Measurements from ENCODE around the gene SDR42E2. TPM values are rescaled to one million over a fixed set of nuclear protein-coding genes. Genes with fewer than 3 reads are reported as not detected.

SDR42E2 gene
- total and polyA plus RNA-seq, 2 of the 4 experiments (the other 2 are of a cell fraction) = not detected

DNA sequence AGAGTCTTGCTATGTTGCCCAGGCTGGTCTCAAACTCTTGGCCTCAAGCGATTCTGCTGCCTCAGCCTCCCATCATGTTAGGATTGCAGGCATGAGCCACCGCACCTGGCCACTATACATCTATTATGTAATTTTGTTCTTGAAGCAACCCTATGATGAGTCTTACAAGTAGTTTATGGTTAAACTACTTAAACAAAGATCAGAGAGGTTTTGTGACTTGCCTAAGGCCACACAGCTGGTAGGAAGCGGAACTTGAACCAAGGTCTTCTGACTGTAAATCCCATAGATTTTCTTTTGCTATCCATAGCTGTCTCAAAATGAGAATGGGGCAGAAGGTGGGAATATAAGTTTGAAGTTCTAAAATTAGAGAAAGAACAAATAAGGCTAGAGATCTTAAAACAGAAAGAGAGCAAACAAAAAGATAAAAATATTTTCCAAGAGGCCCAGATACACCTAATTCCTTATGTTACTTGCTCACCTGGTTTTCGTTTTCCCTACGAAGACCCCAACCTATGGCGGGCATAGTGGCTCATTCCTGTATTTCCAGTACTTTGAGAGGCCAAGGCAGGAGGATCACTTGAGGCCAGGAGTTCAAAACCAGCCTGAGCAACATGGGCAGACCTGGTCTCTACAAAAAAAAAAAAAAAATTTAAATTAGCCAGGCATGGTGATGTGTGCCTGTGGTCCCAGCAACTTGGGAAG is 37.6 kb upstream of the SDR42E2 start:
- 80% methylated on average over 1 of the region's 6 CpGs; no CpG with 5 or more reads in 1 of the 2 experiments for WGBS, 2 experiments (ENCODE audit: extremely low coverage in 2 of 2, insufficient read length in 1 of 2)
- H2AK5ac ChIP-seq (ENCODE audit: low read depth, low read length) = no peak overlapping the region
- H3K23ac ChIP-seq (ENCODE audit: low read depth, low read length) = no peak overlapping the region
- dilution Hi-C loops (cut with HindIII; ENCODE audit: low sequenced_read_pairs, unreplicated experiment) = no loop called here
- no peaks in the 10 kb centered on the region for H3K9me3 ChIP-seq (ENCODE audit: control insufficient read depth, insufficient read depth, low read length)
- H4K8ac ChIP-seq (ENCODE audit: low read depth in 2 of 2, low read length in 2 of 2) = no peak overlapping the region
- DNase-seq (no peak), ATAC-seq (ENCODE audit: low read depth) (no peak)
- CTCF ChIA-PET = no interaction called here
- no peaks in the 10 kb centered on the region for H3K4me1 ChIP-seq (ENCODE audit: control insufficient read depth, insufficient read depth, low read length)
- H3K27ac ChIP-seq (ENCODE audit: insufficient read depth, low read length) = no peak overlapping the region
- no peaks in the 10 kb centered on the region for H3K79me1 ChIP-seq (ENCODE audit: low read depth in 1 of 2, low read length in 2 of 2)
- no peak overlapping the region for H2BK5ac ChIP-seq (ENCODE audit: low read depth, low read length, poor library complexity, severe bottlenecking)
- POLR2A ChIA-PET (ENCODE audit: unreplicated experiment) = no interaction called here
- no peaks in the 10 kb centered on the region for H3K36me3 ChIP-seq (ENCODE audit: control insufficient read depth, insufficient read depth, low read length)
- no peak overlapping the region for H2AK9ac ChIP-seq (replicated peaks; ENCODE audit: low read depth, low read length, poor library complexity)
- H3K4ac ChIP-seq (ENCODE audit: low read depth, low read length) = no peak overlapping the region
- H3K9ac ChIP-seq (ENCODE audit: low read depth, low read length) = no peak overlapping the region
- no peaks in the 10 kb centered on the region for H3K9me1 ChIP-seq (ENCODE audit: insufficient read depth, low read length)
- H3K14ac ChIP-seq (replicated peaks; ENCODE audit: low read depth, low read length) = no peak overlapping the region
- H4K5ac ChIP-seq (ENCODE audit: low read depth, low read length) = no peak overlapping the region
- no peak overlapping the region for H4K91ac ChIP-seq (ENCODE audit: insufficient read depth, low read depth, low read length)
- no peak overlapping the region for H3K18ac ChIP-seq (ENCODE audit: low read depth, low read length)
- intact Hi-C loops (cut with micrococcal nuclease) = no loop called here
- no peak overlapping the region for H2AFZ ChIP-seq (replicated peaks; ENCODE audit: low read length, poor library complexity)
- no peak overlapping the region for H3K4me3 ChIP-seq (ENCODE audit: insufficient read depth, low read depth, low read length)
- H3K56ac ChIP-seq (ENCODE audit: extremely low read depth, insufficient read depth, low read length) = no peak overlapping the region
- TF ChIP-seq RFX5 (IDR thresholded peaks at IDR 0.05; ENCODE audit: low read depth, low read length) (no peak), MAFK (IDR thresholded peaks at IDR 0.05; ENCODE audit: low read depth, low read length) (no peak), CHD1 (IDR thresholded peaks at IDR 0.05; ENCODE audit: low read depth, low read length) (no peak)
- no peaks in the 10 kb centered on the region for H4K20me1 ChIP-seq (ENCODE audit: insufficient read depth, low read length)
- no peak overlapping the region for H3K4me2 ChIP-seq (ENCODE audit: low read depth, low read length)
- H2BK120ac ChIP-seq (ENCODE audit: low read depth, low read length) = no peak overlapping the region
- H3K27me3 ChIP-seq (ENCODE audit: control insufficient read depth, insufficient read depth, low read length) = peaks cover 4% of the 10 kb centered on the region; the same call in 1 of the 2 replicates
- no TSS peak for BruUV-seq (replicated peaks)
- in situ Hi-C loops (cut with MboI; ENCODE audit: low sequenced_read_pairs) = no loop called here
- H2BK15ac ChIP-seq (ENCODE audit: low read depth, low read length) = no peak overlapping the region
- no peak overlapping the region for H2BK20ac ChIP-seq (ENCODE audit: low read depth, low read length)

Data from IMR-90 (cell line).